Stomach (tissue), 9 donors: Measurements from ENCODE around the gene HIVEP1. TPM values are rescaled to one million over a fixed set of nuclear protein-coding genes. Genes with fewer than 3 reads are reported as not detected.

Experiments used
- DNase-seq, 2 donors: peaks; one replicate each; pipeline versions ENCODE4 v3.0.0 to v3.0.0-alpha.2; 2013 to 2019
- H3K27ac ChIP-seq, 5 donors: fragments of 200-600 bp in 4 of 5; sonication (generic) in 4 of 5; one replicate each; pipeline ENCODE4 v1.5.1; 2013 to 2019; ENCODE audit warnings: mild to moderate bottlenecking in 1 of 5, moderate library complexity in 1 of 5
- H3K27me3 ChIP-seq, 3 donors: fragments of 200-600 bp; sonication (generic); one replicate each; pipeline ENCODE4 v1.5.1; 2017 to 2019; ENCODE audit warnings: mixed run types in 1 of 3
- H3K36me3 ChIP-seq, 4 donors: fragments of 200-600 bp; sonication (generic); 1 replicate in 3 of 4; 2 replicates in 1 of 4; pipeline ENCODE4 v1.5.1; 2016 to 2019
- H3K4me1 ChIP-seq, 4 donors: fragments of 200-600 bp; sonication (generic); one replicate each; pipeline ENCODE4 v1.5.1; 2016 to 2019
- H3K4me3 ChIP-seq, 4 donors: fragments of 200-600 bp; sonication (generic) in 3 of 4; one replicate each; pipeline ENCODE4 v1.5.1; 2016 to 2019; ENCODE audit warnings: mild to moderate bottlenecking in 1 of 4
- H3K9me3 ChIP-seq, 4 donors: fragments of 200-600 bp; sonication (generic); one replicate each; pipeline ENCODE4 v1.5.1; 2016 to 2019
- EP300 ChIP-seq: sonication (generic); formaldehyde crosslinking; IDR thresholded peaks from one replicate; pipeline ENCODE4 v1.6.1; 2017; ENCODE audit warnings: antibody characterized with exemption
- POLR2A ChIP-seq, 4 donors: fragments of 450-650 bp; IDR thresholded peaks; one replicate each; pipeline ENCODE4 v1.6.1; 2016; ENCODE audit warnings: antibody characterized with exemption in 4 of 4, control low read depth in 2 of 4, mild to moderate bottlenecking in 1 of 4, moderate library complexity in 1 of 4
- POLR2AphosphoS5 ChIP-seq, 3 donors: sonication (generic); formaldehyde crosslinking; IDR thresholded peaks; one replicate each; pipeline ENCODE4 v1.6.1; 2016; ENCODE audit warnings: antibody characterized with exemption in 3 of 3
- WGBS, 5 donors: extraction: QIAGEN DNeasy Blood & Tissue Kit in 3 of 5; methylation state at CpG; one replicate each; pipeline versions ENCODE4 v1.1.5 to v1.1.7; 2013 to 2018; 5-methylcytosine and 5-hydroxymethylcytosine counted together
- intact Hi-C: fragments of 100-400 bp; cut with DNase I; formaldehyde crosslinking; loops from one replicate; pipeline ENCODE4 v1.15.1; 2023; ENCODE audit warnings: low total_unique reads
- polyA plus RNA-seq, 3 donors: library from polyadenylated mRNA; stranded (reverse); fragments of 200-250 nt; gene quantifications; one replicate each; pipeline ENCODE4 v1.2.3, GENCODE V29; 2013
- total RNA-seq, 5 donors: library from RNA; depleted of rRNA; stranded (reverse); fragments of >200 nt; gene quantifications; one replicate each; pipeline versions ENCODE4 v1.1.0 to v1.2.3, GENCODE V29; 2014 to 2016
- TF ChIP-seq, protein P1 (sequence below), 7 experiments: fragments of 450-650 bp in 4 of 7; fragments of 200-600 bp in 3 of 7; sonication (generic) in 3 of 7; IDR thresholded peaks; one replicate each; pipeline ENCODE4 v1.5.1; 2016 to 2019; ENCODE audit warnings: antibody characterized with exemption in 7 of 7, control low read depth in 2 of 7, mild to moderate bottlenecking in 1 of 7
- donor health status: healthy with polysubstance abuse.
- donor health status: Bipolar disorder and iron deficiency.
- donor health status: healthy.

HIVEP1 gene
- total and polyA plus RNA-seq, 8 donors: 2.0 to 19.6 (median 14.1) TPM

DNA sequence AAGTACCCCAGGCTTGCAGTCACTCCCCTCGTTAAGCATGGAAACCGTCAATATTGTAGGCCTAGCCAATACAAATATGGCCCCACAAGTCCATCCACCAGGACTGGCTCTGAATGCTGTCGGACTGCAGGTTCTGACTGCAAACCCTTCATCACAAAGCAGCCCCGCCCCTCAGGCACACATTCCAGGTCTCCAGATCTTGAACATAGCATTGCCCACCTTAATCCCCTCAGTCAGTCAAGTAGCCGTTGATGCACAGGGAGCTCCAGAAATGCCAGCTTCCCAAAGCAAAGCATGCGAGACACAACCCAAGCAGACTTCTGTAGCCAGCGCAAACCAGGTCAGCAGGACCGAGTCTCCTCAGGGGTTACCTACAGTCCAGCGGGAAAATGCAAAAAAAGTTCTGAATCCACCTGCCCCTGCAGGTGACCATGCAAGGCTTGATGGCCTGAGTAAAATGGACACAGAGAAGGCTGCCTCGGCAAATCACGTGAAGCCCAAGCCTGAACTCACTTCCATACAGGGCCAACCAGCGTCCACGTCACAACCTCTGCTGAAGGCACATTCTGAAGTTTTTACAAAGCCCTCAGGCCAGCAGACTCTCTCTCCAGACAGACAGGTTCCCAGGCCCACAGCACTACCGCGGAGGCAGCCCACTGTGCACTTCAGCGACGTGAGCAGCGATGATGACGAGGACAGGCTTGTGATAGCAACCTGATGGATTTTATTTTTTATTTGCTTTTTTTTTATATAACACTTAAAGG lies 151.8 kb downstream of the HIVEP1 start:
- no peaks in the 10 kb centered on the region for H3K27me3 ChIP-seq
- H3K27ac ChIP-seq: no peak overlapping the region
- H3K4me3 ChIP-seq: no peak overlapping the region
- no peak for TF ChIP-seq POLR2A (IDR thresholded peaks at IDR 0.05)
- TF ChIP-seq EP300: no peak
- no peak for TF ChIP-seq POLR2AphosphoS5 (IDR thresholded peaks at IDR 0.05)
- TF ChIP-seq, protein P1, sequence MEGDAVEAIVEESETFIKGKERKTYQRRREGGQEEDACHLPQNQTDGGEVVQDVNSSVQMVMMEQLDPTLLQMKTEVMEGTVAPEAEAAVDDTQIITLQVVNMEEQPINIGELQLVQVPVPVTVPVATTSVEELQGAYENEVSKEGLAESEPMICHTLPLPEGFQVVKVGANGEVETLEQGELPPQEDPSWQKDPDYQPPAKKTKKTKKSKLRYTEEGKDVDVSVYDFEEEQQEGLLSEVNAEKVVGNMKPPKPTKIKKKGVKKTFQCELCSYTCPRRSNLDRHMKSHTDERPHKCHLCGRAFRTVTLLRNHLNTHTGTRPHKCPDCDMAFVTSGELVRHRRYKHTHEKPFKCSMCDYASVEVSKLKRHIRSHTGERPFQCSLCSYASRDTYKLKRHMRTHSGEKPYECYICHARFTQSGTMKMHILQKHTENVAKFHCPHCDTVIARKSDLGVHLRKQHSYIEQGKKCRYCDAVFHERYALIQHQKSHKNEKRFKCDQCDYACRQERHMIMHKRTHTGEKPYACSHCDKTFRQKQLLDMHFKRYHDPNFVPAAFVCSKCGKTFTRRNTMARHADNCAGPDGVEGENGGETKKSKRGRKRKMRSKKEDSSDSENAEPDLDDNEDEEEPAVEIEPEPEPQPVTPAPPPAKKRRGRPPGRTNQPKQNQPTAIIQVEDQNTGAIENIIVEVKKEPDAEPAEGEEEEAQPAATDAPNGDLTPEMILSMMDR (IDR thresholded peaks at IDR 0.05): no peak
- peaks cover 7 to 49% (median 35%) of the 10 kb centered on the region in 4 donors for H3K36me3 ChIP-seq
- no peak for DNase-seq
- intact Hi-C loops: no loop called here
- no peaks in the 10 kb centered on the region for H3K9me3 ChIP-seq
- WGBS, 5 donors: 96 to 98% (median 98%) methylated on average over 18 to 19 of the region's 19 CpGs
- no peaks in the 10 kb centered on the region for H3K4me1 ChIP-seq

DNA sequence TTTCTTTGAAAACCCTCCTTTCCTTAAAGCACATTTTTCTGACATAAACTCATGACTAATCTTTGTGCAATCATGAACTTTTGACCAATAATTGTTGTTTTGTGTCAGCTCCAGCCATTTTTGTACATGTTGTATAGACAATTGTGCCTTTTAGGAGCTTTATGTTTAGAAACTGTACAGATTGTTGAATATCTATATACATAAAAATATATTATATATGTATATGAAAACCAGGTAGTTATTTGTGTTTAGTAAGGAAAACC lies 152.3 kb downstream of the HIVEP1 start:
- intact Hi-C loops: no loop called here
- no peak for DNase-seq
- no peaks in the 10 kb centered on the region for H3K9me3 ChIP-seq
- no peak overlapping the region for H3K27ac ChIP-seq
- H3K27me3 ChIP-seq: no peaks in the 10 kb centered on the region
- no peaks in the 10 kb centered on the region for H3K4me1 ChIP-seq
- peaks cover 7 to 49% (median 35%) of the 10 kb centered on the region in 4 donors for H3K36me3 ChIP-seq
- no peak for TF ChIP-seq POLR2AphosphoS5 (IDR thresholded peaks at IDR 0.05)
- no peak for TF ChIP-seq POLR2A (IDR thresholded peaks at IDR 0.05)
- TF ChIP-seq, protein P1 (IDR thresholded peaks at IDR 0.05): no peak
- TF ChIP-seq EP300: no peak
- H3K4me3 ChIP-seq: no peak overlapping the region

DNA sequence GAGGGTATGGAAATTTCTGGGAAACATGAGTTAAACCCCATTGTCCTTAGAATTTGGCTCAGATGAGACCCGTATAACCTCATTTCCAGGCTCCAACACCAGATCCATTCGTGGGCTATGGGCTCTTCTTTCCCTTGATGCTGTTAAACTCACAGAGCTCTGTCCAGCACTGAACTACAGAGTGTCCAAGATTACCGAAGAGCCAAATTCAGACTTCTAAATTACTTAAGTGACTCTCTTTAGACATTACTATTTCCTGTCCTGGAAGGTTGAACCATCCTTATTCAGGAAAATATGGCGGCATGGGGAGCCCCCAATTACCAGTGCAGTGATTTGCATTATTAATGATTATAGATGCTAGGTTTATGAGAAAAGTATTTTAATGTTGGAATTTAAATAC lies 153.2 kb downstream of the HIVEP1 start:
- WGBS, 5 donors: 89 to 95% (median 94%) methylated on average over 4 of the region's 4 CpGs
- DNase-seq: no peak
- TF ChIP-seq EP300: no peak
- TF ChIP-seq POLR2AphosphoS5 (IDR thresholded peaks at IDR 0.05): no peak
- TF ChIP-seq, protein P1 (IDR thresholded peaks at IDR 0.05): no peak
- no peak for TF ChIP-seq POLR2A (IDR thresholded peaks at IDR 0.05)
- Histone ChIP-seq H3K27ac (no peak overlapping the region), H3K27me3 (no peaks in the 10 kb centered on the region), H3K4me1 (no peaks in the 10 kb centered on the region), H3K4me3 (no peak overlapping the region), H3K36me3 (peaks cover 7 to 49% (median 35%) of the 10 kb centered on the region in 4 donors), H3K9me3 (no peaks in the 10 kb centered on the region)
- intact Hi-C loops: no loop called here

DNA sequence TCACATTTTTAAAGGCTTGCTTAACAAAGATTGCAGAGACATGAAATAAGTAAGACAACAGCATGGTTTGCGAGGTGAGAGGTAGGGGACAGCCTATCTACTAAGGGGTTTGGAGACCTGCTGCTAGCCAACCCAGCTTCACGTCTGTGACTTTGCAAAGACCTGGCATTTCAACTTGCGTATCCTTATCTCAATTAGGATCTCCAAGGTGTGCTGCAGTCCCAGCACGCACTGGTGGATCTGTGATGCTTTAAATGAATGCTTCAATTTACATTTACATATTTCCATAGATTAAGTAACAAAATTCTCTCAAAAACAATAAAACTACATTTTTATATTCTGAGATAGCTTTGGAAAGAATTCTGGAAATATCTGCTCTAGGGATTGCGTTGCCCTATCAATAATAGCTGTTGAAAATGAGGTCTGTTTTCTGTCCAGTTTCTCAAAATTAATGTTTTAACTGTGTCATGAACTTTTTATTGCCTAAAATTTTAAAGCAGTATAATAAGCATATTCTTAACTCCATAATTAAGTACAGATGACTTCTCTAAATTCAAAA lies 153.7 kb downstream of the HIVEP1 start:
- DNase-seq: no peak
- H3K27ac ChIP-seq: no peak overlapping the region
- H3K9me3 ChIP-seq: no peaks in the 10 kb centered on the region
- 90 to 97% (median 93%) methylated on average over 5 of the region's 5 CpGs for WGBS, 5 donors
- TF ChIP-seq POLR2AphosphoS5 (IDR thresholded peaks at IDR 0.05) (no peak), POLR2A (IDR thresholded peaks at IDR 0.05) (no peak), EP300 (no peak)
- TF ChIP-seq, protein P1 (IDR thresholded peaks at IDR 0.05): no peak
- H3K27me3 ChIP-seq: no peaks in the 10 kb centered on the region
- intact Hi-C loops: no loop called here
- peaks cover 7 to 49% (median 35%) of the 10 kb centered on the region in 4 donors for H3K36me3 ChIP-seq
- no peak overlapping the region for H3K4me3 ChIP-seq
- H3K4me1 ChIP-seq: no peaks in the 10 kb centered on the region
